ENCODE results near the gene ISG20L2. TPM values are rescaled to one million over a fixed set of nuclear protein-coding genes. Genes with fewer than 3 reads are reported as not detected.
A peak's percentile ranks its signal among the peaks of the same experiment; 100 is the strongest.

Gene ISG20L2
- total RNA-seq, 1 donor from 2014 or later, result 12.8 TPM

- no peak for DNase-seq (ENCODE audit: low read depth)
Observed at GRCh38 chr1:156707417-156708217, 20.9 kb downstream of the ISG20L2 start.

GRCh38 chr1:156706657-156707416, 21.7 kb downstream of the ISG20L2 start:
- no peak for DNase-seq (ENCODE audit: low read depth)

- DNase-seq (ENCODE audit: low read depth), result peak; percentile 55
Observed at GRCh38 chr1:156705918-156706656, 22.5 kb downstream of the ISG20L2 start.

GRCh38 chr1:156705321-156705917, 23.1 kb downstream of the ISG20L2 start, which contains the start of gene CRABP2:
CRABP2 (minus strand) TSS chr1:156705583; CDS start chr1:156705446, 137 bp downstream.
- DNase-seq (ENCODE audit: low read depth), result peak; percentile 28

GRCh38 chr1:156704930-156705320, 23.6 kb downstream of the ISG20L2 start:
- peak; percentile 76 for DNase-seq (ENCODE audit: low read depth)

- DNase-seq (ENCODE audit: low read depth), result no peak
Observed at GRCh38 chr1:156704166-156704711, 24.3 kb downstream of the ISG20L2 start.

- DNase-seq (ENCODE audit: low read depth), result no peak
Observed at GRCh38 chr1:156703741-156704140, 24.8 kb downstream of the ISG20L2 start.

- DNase-seq (ENCODE audit: low read depth), result no peak
Observed at GRCh38 chr1:156703336-156703735, 25.2 kb downstream of the ISG20L2 start.

- no peak for DNase-seq (ENCODE audit: low read depth)
Observed at GRCh38 chr1:156700736-156701531, 27.6 kb downstream of the ISG20L2 start.

- no peak for DNase-seq (ENCODE audit: low read depth)
Observed at GRCh38 chr1:156698995-156699394, 29.6 kb downstream of the ISG20L2 start.

GRCh38 chr1:156697481-156697880, 31.1 kb downstream of the ISG20L2 start:
- no peak for DNase-seq (ENCODE audit: low read depth)

- DNase-seq (ENCODE audit: low read depth), result no peak
Observed at GRCh38 chr1:156696755-156697154, 31.8 kb downstream of the ISG20L2 start.

GRCh38 chr1:156694690-156694962, 33.9 kb downstream of the ISG20L2 start:
- no peak for DNase-seq (ENCODE audit: low read depth)

- no peak for DNase-seq (ENCODE audit: low read depth)
Observed at GRCh38 chr1:156693848-156694689, 34.5 kb downstream of the ISG20L2 start.

- DNase-seq (ENCODE audit: low read depth), result no peak
Observed at GRCh38 chr1:156692925-156693847, 35.4 kb downstream of the ISG20L2 start.

- no peak for DNase-seq (ENCODE audit: low read depth)
Observed at GRCh38 chr1:156692441-156692924, 36.1 kb downstream of the ISG20L2 start.

GRCh38 chr1:156691665-156692440, 36.7 kb downstream of the ISG20L2 start:
- DNase-seq (ENCODE audit: low read depth), result peak; percentile 87
